Measurements from ENCODE around the gene DBT. TPM values are rescaled to one million over a fixed set of nuclear protein-coding genes. Genes with fewer than 3 reads are reported as not detected.
"Not testable (repeated sequence)": the region's sequence is repeated elsewhere in the genome, so short reads cannot be mapped to it uniquely, and the experiment has no call there.

The DBT gene
- polyA plus RNA-seq, 1 experiment = 11.4 TPM

GRCh38 chr1:100217834-100218233 is 31.8 kb downstream of the DBT start:
- ChIA-PET POLR2A (no interaction called here), CTCF (no interaction called here)

GRCh38 chr1:100215101-100215500 is 34.5 kb downstream of the DBT start:
- Histone ChIP-seq H3K9me3 (ENCODE audit: control insufficient read depth, insufficient read depth, low read length) (no peaks in the 10 kb centered on the region), H3K27me3 (ENCODE audit: control insufficient read depth, insufficient read depth, low read length) (no peaks in the 10 kb centered on the region), H3K4me3 (ENCODE audit: low read depth, low read length) (no peak overlapping the region), H3K27ac (ENCODE audit: low read depth, low read length) (no peak overlapping the region)
- TF ChIP-seq CTCF (IDR thresholded peaks at IDR 0.05; ENCODE audit: low read depth, low read length) = no peak
- ChIA-PET POLR2A (no interaction called here), CTCF (no interaction called here)
- no peak for DNase-seq (ENCODE audit: low read depth, low spot score)

More at GRCh38 chr1:100217834-100218233, 31.8 kb downstream of the DBT start:
- DNase-seq (ENCODE audit: low read depth, low spot score) = no peak
- no peaks in the 10 kb centered on the region for H3K9me3 ChIP-seq (ENCODE audit: control insufficient read depth, insufficient read depth, low read length)
- no peak overlapping the region for H3K4me3 ChIP-seq (ENCODE audit: low read depth, low read length)
- no peak for TF ChIP-seq CTCF (IDR thresholded peaks at IDR 0.05; ENCODE audit: low read depth, low read length)
- no peak overlapping the region for H3K27ac ChIP-seq (ENCODE audit: low read depth, low read length)
- no peaks in the 10 kb centered on the region for H3K27me3 ChIP-seq (ENCODE audit: control insufficient read depth, insufficient read depth, low read length)

GRCh38 chr1:100213141-100213540 is 36.5 kb downstream of the DBT start:
- POLR2A ChIA-PET = no interaction called here
- no peak for DNase-seq (ENCODE audit: low read depth, low spot score)
- TF ChIP-seq CTCF (IDR thresholded peaks at IDR 0.05; ENCODE audit: low read depth, low read length) = no peak
- Histone ChIP-seq H3K27me3 (ENCODE audit: control insufficient read depth, insufficient read depth, low read length) (no peaks in the 10 kb centered on the region), H3K4me3 (ENCODE audit: low read depth, low read length) (no peak overlapping the region), H3K9me3 (ENCODE audit: control insufficient read depth, insufficient read depth, low read length) (no peaks in the 10 kb centered on the region), H3K27ac (ENCODE audit: low read depth, low read length) (no peak overlapping the region)
- CTCF ChIA-PET = no interaction called here

GRCh38 chr1:100206301-100206700 is 43.3 kb downstream of the DBT start:
- CTCF ChIA-PET = no interaction called here

GRCh38 chr1:100205593-100205992 is 44.0 kb downstream of the DBT start:
- DNase-seq (ENCODE audit: low read depth, low spot score); POLR2A ChIA-PET; H3K27ac ChIP-seq (ENCODE audit: low read depth, low read length); H3K9me3 ChIP-seq (ENCODE audit: control insufficient read depth, insufficient read depth, low read length); H3K4me3 ChIP-seq (ENCODE audit: low read depth, low read length); H3K27me3 ChIP-seq (ENCODE audit: control insufficient read depth, insufficient read depth, low read length); CTCF ChIA-PET: not testable (repeated sequence)

More at GRCh38 chr1:100206301-100206700, 43.3 kb downstream of the DBT start:
- no peaks in the 10 kb centered on the region for H3K9me3 ChIP-seq (ENCODE audit: control insufficient read depth, insufficient read depth, low read length)
- DNase-seq (ENCODE audit: low read depth, low spot score) = no peak
- no peak overlapping the region for H3K4me3 ChIP-seq (ENCODE audit: low read depth, low read length)
- H3K27me3 ChIP-seq (ENCODE audit: control insufficient read depth, insufficient read depth, low read length) = no peaks in the 10 kb centered on the region
- no peak overlapping the region for H3K27ac ChIP-seq (ENCODE audit: low read depth, low read length)
- POLR2A ChIA-PET = no interaction called here
- TF ChIP-seq CTCF (IDR thresholded peaks at IDR 0.05; ENCODE audit: low read depth, low read length) = no peak

- H3K4me3 ChIP-seq (ENCODE audit: low read depth, low read length); CTCF ChIA-PET; H3K27me3 ChIP-seq (ENCODE audit: control insufficient read depth, insufficient read depth, low read length); H3K9me3 ChIP-seq (ENCODE audit: control insufficient read depth, insufficient read depth, low read length); H3K27ac ChIP-seq (ENCODE audit: low read depth, low read length); POLR2A ChIA-PET; DNase-seq (ENCODE audit: low read depth, low spot score): not testable (repeated sequence)
Measured at GRCh38 chr1:100205103-100205502, 44.5 kb downstream of the DBT start.

GRCh38 chr1:100202703-100203102 is 46.9 kb downstream of the DBT start:
- H3K27ac ChIP-seq (ENCODE audit: low read depth, low read length); H3K9me3 ChIP-seq (ENCODE audit: control insufficient read depth, insufficient read depth, low read length); H3K27me3 ChIP-seq (ENCODE audit: control insufficient read depth, insufficient read depth, low read length); DNase-seq (ENCODE audit: low read depth, low spot score); H3K4me3 ChIP-seq (ENCODE audit: low read depth, low read length); POLR2A ChIA-PET: not testable (repeated sequence)
- CTCF ChIA-PET = interaction anchor here (0.6 kb wide), 1 partner anchor 91 kb away, joined by 3 read pairs; no protein-coding TSS in a partner anchor

- H3K9me3 ChIP-seq (ENCODE audit: control insufficient read depth, insufficient read depth, low read length); H3K4me3 ChIP-seq (ENCODE audit: low read depth, low read length); H3K27ac ChIP-seq (ENCODE audit: low read depth, low read length); CTCF ChIA-PET; H3K27me3 ChIP-seq (ENCODE audit: control insufficient read depth, insufficient read depth, low read length); POLR2A ChIA-PET; DNase-seq (ENCODE audit: low read depth, low spot score): not testable (repeated sequence)
Measured at GRCh38 chr1:100200060-100200459, 49.6 kb downstream of the DBT start.

Data from AG04450 (cell line).